ENCODE results near the gene HOXA5.

Gene HOXA5

DNA sequence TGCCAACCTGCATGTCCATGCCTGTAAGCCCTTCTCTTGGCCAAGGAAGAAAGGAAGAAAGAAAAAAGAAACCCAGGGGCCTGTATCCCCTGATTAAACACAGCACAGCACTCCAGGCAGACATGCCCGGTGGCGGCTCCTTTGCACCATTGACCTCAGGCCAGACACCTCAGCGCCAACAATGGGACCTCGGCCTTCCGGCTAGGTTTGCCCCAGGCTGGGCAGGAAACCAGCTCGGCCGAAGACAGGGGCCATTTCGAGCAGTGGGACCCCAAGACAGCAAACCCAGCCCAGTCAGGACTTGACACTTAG is 27.8 kb upstream of the HOXA5 start:
- DNase-seq = no peak
- no peak for TF ChIP-seq POLR2A (IDR thresholded peaks at IDR 0.05; ENCODE audit: low read length)
- TF ChIP-seq GATA1 (IDR thresholded peaks at IDR 0.05; ENCODE audit: low read depth, low read length) = no peak

DNA sequence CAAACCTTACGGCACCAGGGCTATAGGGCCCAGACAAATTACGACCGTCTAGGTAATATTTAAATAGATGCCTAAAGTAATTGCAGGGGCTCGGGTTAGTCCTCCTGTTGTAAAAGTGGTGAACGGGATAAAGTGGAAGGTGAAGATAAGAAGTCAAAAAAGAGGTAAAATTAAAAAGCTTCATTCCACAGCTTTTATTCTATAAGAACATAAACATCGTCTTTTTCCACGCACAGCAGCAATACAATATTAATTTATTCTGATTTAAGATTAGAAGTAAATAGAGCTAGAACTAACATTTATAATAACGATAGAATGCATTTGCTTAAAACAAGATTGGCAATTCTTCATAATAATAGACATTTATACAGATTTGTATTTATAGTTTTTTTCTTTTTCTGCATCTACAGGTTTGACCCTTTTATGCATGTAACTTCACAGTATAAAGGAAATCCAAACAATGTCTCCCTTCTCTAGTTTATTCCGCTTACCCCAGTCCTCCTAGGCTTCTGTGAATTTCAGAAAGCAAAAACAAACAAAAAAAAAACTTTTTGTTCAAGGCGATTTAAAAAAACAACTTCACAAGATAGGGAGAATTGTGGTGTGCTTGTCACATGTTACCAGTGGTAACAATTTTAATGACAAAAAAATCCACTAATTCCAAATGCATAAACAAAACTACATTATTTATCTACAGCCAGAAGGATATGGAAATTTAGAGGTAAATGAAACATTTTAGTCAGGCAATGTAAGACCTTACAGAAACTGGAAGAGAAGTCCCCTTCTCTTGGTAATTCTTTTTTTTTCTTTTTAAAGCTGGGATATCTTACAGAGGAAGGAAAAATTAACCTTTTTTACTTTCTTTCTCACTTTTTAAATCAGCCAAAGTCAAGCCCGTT is 27.2 kb upstream of the HOXA5 start:
- DNase-seq = no peak
- TF ChIP-seq POLR2A (IDR thresholded peaks at IDR 0.05; ENCODE audit: low read length) = no peak
- no peak for TF ChIP-seq GATA1 (IDR thresholded peaks at IDR 0.05; ENCODE audit: low read depth, low read length)

DNA sequence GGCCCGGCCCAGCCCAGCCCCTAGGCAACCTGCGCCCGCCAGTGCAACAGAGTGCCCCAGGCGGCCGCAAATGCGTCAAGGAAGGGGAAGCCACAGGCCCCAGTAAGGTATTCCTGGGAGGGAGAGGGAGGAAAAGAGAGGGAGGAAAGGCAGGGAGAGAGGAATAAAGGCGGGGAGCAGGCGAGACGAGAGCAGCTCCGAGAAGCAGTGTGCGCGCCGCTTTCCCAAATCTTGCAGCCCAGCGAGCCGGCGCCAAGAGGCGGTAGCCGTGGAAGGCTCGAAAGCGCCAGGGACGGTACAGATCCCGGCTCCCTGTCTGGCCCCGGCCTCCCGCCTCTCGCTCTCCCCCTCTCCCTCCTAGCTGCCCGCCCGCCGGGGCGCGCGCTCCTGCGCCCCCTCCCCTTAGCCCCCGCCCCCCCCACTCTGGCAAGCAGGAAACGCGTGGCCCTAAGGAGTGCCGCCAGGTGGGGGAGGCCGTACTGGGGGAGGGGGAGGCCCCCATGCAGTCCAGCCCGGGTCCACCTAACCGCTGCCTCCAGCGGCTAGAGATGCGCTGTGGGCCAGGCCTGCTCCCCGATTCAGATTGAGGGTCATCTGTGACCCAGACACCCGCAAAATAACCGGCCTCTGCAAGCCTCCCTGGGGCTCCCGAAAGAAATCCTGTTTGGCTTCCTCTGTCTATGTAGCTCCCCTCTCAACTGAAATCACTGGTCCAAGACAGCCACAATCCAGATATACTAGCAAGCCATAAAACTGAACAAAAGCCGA is 26.4 kb upstream of the HOXA5 start:
- TF ChIP-seq POLR2A (IDR thresholded peaks at IDR 0.05; ENCODE audit: low read length) = no peak
- TF ChIP-seq GATA1 (IDR thresholded peaks at IDR 0.05; ENCODE audit: low read depth, low read length) = no peak
- DNase-seq = no peak

DNA sequence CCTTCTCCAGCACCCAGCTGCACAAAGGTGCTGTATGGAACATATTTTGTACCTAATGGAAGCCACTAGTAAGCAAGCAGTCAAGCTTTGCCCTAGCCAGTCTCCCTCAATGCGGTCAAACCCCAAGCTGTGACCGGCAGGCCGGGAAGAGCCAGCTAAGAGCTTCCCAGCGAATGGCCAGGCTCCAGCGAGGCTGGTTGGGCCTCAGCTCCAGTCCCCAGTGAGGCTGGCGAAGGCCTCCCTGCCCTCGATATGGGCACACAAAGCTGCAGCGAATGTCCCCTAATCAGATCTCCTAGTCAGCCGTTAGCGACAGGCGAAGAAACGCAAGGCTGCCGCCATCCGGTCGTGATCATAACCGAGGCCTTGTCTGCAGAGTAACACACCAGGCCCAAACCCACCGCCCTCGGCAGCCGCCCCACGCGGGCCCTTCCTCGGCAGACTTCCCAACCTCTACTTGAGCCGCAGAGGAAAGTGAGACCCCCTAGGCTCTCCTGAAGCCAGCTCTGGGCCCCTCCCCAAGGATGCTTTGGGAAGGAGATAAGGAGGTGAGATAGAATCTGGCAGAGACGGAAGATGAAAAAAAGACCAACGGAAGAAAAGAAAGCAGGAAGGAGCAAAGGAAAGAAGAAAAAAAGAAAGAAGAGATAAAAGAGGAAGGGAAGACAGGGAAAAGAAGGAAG is 24.9 kb upstream of the HOXA5 start:
- TF ChIP-seq GATA1 (IDR thresholded peaks at IDR 0.05; ENCODE audit: low read depth, low read length) (no peak), POLR2A (IDR thresholded peaks at IDR 0.05; ENCODE audit: low read length) (no peak)
- peak; percentile 35 to 48 for DNase-seq

DNA sequence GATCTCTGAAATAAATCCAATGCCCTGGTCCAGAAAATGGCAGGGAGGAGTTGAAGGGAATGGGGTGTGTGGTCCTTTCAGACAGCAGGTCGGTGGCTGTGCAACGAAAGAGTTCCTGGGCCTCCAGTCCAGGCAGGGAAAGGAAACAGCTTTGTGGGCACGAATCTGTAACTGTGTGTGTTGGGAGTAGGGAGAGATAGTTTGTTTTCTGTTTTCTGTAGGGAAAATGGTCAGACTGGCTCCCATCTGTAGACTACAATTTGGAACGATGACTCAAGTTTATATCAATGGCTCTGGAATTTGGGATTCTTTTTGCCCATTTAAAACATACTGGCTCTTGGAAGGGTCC is 24.4 kb upstream of the HOXA5 start:
- TF ChIP-seq GATA1 (IDR thresholded peaks at IDR 0.05; ENCODE audit: low read depth, low read length) = no peak
- no peak for TF ChIP-seq POLR2A (IDR thresholded peaks at IDR 0.05; ENCODE audit: low read length)
- no peak for DNase-seq

DNA sequence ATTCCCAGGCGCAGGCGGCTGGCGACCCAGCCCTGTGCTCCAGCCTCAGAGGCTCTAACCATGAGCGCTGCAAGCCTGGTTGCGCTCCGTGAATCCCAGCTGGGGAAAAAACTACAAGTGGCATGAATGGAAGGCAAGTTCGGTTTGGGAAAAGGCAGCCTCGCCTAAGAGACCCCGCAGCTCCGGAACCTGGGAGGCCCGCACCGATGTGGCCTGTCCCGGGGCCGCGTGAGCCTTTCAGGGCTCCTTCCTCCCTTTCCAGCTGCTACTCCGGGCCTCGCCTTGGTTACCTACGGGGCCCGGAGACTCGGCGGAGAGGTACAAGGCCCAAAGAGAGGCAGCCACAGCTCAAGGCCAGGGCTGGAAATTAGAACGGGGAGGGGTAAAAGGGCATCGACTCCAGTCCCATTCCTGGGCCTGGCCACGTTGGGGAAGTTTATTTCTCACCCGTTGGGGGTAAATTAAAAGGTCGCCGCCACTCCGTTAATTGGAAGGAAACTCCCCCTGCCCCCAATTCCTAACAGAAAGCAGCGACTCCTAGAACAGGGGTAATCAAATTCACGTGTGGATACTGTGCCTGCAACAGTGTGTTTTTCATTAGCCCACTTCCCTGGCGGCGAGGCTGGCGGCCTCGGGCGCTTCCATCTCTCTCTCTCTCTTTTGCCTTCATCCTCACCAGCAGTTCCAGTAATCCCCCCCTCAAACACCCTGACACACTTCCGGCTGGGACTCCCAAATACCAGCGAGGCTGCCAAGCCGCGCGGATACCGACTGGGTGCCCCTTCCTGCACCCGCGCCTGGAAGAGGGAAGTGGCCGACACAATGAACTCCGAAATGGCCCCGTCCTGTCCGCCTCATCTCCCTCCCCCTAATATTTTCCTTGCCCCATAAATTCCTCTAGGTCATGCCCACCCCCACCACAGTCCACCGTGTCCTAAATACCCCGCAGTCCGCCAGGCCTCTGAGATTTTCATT is 23.3 kb upstream of the HOXA5 start:
- TF ChIP-seq GATA1 (IDR thresholded peaks at IDR 0.05; ENCODE audit: low read depth, low read length) (no peak), POLR2A (IDR thresholded peaks at IDR 0.05; ENCODE audit: low read length) (no peak)
- DNase-seq = no peak

DNA sequence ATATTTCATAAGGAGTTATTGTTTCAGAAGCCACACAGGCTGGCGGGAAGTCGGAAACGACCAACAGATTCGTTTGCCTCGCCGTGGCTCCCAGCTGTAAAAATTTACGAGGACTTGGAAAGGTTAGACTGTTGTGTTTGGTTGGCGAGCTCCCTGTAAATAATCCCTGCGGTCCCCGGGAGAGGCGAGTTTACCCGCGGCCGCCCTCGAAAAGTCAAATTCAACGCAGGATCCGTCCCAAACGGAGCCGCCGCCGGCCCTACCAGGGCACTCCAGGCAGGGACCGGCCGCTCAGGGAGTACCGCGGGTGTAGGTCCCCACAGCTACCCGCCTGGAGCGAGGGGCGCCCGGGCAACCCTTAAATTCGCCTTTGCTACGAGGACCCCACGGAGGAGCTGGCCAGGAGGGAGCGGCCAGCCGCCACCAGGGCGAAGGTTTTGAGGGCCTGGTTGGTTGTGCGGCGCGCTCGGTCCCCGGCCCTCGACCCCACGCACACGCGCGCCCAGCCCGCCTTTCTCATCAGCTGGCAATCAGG is 22.6 kb upstream of the HOXA5 start:
- TF ChIP-seq POLR2A (IDR thresholded peaks at IDR 0.05; ENCODE audit: low read length) (no peak), GATA1 (IDR thresholded peaks at IDR 0.05; ENCODE audit: low read depth, low read length) (no peak)
- no peak for DNase-seq

DNA sequence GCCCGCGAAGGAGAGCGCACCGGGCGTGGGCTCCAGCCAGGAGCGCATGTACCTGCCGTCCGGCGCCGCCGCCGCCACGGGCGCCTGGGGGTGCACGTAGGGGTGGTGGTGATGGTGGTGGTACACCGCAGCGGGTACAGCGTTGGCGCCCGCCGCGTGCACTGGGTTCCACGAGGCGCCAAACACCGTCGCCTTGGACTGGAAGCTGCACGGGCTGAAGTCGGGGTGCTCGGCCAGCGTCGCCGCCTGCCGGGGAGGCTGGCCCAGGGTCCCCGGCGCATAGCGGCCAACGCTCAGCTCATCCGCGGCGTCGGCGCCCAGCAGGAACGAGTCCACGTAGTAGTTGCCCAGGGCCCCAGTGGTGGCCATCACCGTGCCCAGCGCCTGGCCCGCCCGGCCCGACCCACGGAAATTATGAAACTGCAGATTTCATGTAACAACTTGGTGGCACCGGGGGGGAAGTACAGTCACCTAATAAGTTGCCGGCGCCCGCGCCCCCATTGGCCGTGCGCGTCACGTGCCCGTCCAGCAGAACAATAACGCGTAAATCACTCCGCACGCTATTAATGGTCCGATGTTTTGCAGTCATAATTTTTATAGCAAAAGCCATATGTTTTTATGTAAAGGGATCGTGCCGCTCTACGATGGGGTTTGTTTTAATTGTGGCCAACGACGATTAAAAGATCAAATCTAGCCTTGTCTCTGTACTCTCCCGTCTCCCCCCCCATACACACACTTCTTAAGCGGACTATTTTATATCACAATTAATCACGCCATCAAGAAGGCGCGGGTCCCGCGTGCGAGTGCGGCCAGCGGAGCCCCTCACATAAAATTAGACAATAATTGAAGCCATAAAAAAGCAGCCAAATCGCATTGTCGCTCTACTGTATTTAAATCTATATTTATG is 21.9 kb upstream of the HOXA5 start, which contains the start of gene HOXA9:
HOXA9 (minus strand) TSS at position 449 of the 907 bp plus-strand sequence; CDS start at position 369, 80 bp downstream.
- TF ChIP-seq POLR2A (IDR thresholded peaks at IDR 0.05; ENCODE audit: low read length) = no peak
- TF ChIP-seq GATA1 (IDR thresholded peaks at IDR 0.05; ENCODE audit: low read depth, low read length) = no peak
- peak; percentile 32 to 49 for DNase-seq

DNA sequence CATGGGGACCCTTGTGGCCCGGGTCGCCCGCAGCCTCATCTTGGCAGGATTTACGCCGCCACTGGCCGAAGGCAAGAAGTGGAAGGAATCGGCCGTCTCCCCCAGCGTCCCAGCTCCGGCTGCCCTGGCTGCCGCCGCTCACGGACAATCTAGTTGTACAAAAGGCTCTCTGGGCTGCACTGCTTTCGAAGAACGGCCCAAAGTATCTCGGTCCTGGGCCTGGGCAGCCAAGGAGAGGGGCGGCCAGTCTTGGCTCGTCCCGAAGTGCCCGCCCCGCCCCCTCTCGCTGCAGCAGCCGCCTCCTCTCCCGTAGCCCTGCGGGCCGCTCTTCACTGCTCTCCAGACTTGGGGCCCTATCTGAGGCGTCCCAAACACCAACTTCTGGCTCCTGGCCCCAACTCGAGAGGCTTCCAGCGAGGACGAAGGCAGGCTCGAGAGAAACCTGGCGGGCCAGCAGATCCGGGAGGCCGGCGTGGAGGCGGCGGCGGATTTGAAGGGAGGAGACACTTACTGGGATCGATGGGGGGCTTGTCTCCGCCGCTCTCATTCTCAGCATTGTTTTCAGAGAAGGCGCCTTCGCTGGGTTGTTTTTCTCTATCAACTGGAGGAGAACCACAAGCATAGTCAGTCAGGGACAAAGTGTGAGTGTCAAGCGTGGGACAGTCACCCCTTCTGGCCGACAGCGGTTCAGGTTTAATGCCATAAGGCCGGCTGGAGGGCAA is 21.0 kb upstream of the HOXA5 start:
- no peak for TF ChIP-seq POLR2A (IDR thresholded peaks at IDR 0.05; ENCODE audit: low read length)
- no peak for TF ChIP-seq GATA1 (IDR thresholded peaks at IDR 0.05; ENCODE audit: low read depth, low read length)
- DNase-seq = peak in 1 of 2 experiments; percentile 29

DNA sequence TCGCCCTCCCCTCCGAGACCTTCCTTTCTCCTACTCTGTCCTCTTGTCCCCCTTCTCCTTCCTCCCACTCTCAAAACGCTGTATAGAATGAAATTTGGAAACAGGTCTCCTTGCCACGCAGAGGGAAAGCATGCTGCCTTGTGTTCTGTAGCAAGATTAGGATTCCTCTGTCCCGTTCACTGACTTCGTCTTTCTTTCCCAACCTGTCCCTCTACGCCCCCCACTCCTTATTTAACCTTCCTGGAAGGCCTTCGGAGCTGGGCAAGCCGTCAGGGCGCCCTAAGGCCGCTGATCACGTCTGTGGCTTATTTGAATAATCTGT is 20.5 kb upstream of the HOXA5 start:
- no peak for DNase-seq
- TF ChIP-seq GATA1 (IDR thresholded peaks at IDR 0.05; ENCODE audit: low read depth, low read length) = no peak
- no peak for TF ChIP-seq POLR2A (IDR thresholded peaks at IDR 0.05; ENCODE audit: low read length)

DNA sequence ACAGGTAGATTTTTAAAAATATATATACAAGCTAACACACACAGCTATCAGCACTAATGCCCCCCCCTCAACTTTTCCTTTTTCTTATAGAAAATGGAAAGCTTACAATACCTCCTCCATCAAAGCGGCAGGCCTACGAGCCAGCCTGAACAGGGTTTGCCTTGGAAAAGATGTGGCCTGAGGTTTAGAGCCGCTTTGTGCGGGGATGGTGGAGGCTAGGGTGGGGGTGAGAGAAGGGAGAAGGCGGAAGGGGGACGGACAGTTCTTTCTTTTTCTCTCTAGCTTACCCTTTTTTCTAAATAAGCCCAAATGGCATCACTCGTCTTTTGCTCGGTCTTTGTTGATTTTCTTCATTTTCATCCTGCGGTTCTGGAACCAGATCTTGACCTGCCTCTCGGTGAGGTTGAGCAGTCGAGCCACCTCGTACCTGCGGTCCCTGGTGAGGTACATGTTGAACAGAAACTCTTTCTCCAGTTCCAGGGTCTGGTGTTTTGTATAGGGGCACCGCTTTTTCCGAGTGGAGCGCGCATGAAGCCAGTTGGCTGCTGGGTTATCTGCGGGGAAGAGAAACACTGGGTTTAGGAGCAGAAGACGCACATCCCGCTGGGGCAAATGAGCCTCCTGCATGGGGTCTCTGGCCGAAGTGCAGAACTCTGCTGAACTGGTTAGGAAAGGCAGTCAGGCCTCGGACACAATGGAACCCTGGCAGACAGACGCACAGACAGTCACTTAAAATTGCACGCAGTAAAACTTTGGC is 20.0 kb upstream of the HOXA5 start:
- DNase-seq = no peak
- TF ChIP-seq GATA1 (IDR thresholded peaks at IDR 0.05; ENCODE audit: low read depth, low read length) (no peak), POLR2A (IDR thresholded peaks at IDR 0.05; ENCODE audit: low read length) (no peak)

Data from erythroblast (primary cell).